Measurements from ENCODE around the gene OR1J4.
"Not testable (repeated sequence)": the region's sequence is repeated elsewhere in the genome, so short reads cannot be mapped to it uniquely, and the experiment has no call there.

OR1J4 gene, protein sequence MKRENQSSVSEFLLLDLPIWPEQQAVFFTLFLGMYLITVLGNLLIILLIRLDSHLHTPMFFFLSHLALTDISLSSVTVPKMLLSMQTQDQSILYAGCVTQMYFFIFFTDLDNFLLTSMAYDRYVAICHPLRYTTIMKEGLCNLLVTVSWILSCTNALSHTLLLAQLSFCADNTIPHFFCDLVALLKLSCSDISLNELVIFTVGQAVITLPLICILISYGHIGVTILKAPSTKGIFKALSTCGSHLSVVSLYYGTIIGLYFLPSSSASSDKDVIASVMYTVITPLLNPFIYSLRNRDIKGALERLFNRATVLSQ

GRCh38 chr9:122518841-122519240 lies at the start of gene OR1J4:
Gene OR1J4 (plus strand): TSS chr9:122519141. CDS start chr9:122519141, 0 bp downstream.
- DNase-seq: no peak

DNA sequence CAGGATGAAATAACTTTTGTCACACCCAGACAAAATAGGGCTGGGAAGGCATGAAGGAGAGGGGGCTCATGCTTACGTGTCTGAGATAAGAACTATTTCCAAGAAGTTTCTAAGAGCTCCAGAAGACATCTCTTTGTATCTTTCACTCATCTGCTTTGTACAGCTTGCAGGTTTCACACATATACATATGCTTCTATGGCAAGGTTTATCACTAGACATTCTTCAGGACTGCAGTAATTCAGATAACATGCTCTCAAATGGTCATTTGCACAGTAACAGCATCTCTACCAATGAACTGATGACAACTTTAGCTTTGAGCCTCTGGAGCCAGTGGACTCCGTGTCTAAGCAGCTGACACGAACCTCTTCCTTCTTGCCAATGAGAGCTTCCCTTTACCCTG lies 44.4 kb upstream of the OR1J4 start:
- DNase-seq: no peak

DNA sequence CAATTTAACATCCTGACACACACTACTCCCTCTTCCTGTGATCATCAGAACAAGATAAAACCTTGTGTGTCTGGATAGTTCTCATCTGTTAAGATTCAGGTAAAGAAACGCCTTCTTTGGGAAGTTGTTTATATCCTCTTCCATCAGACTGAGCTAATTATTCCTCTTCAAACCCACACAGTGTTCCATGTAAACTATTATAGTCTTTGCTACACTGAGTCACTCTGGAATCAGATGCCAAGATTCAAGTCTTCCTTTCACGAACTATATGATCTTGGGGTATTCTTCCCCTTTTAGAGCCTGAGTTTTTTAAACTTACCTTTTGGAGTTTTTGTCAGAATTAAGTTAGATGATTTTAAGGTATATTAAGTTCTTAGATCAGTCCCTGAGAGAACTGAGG lies 43.2 kb upstream of the OR1J4 start:
- DNase-seq: no peak

GRCh38 chr9:122477346-122477745 lies 41.6 kb upstream of the OR1J4 start:
- DNase-seq: no peak

- DNase-seq: no peak
Observed at GRCh38 chr9:122477826-122478225, 41.1 kb upstream of the OR1J4 start, which contains the start of gene OR1J1. Gene OR1J1 (minus strand): TSS chr9:122477926. CDS start chr9:122477926, 0 bp downstream.

DNA sequence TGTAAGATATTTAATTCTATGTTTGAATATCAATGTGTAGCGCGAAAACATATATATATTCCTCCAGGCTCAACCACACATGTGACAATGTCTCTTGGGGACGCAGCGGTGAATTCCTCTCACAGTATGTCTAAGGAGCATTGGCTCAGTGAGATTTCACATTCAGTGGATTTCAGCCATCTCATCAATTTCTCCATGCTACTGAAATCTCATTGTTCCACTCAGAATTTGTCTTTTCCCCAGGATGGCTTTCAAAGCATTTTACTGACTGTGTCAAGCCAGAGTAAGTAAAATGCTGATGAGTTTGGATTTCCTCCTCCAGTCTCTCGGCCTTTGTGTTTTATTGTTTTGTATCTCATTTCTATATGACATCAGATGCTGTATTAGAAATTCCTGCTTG lies 39.9 kb upstream of the OR1J4 start:
- no peak for DNase-seq

DNA sequence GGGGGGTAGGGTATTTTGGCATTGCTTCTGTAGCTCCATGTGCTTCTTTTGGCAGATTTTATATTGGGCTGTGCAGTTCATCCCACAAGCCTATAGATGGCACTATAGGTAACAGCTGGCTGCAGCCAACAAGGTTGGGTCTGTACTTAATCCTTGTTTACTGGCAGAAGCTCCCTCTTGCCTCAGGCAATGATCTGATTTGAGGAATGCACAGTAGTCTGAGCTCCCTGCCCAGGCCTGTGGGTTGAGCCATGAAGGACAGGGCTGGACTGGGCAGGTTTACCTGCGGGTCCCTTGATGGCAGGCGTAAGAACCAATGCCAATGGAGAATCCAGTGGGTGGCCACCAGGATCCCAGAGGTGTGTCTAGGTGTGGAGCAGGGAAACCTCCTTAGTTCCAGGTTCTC lies 20.1 kb upstream of the OR1J4 start:
- DNase-seq: no peak

- no peak for DNase-seq
Observed at GRCh38 chr9:122506964-122507363, 12.0 kb upstream of the OR1J4 start.

DNA sequence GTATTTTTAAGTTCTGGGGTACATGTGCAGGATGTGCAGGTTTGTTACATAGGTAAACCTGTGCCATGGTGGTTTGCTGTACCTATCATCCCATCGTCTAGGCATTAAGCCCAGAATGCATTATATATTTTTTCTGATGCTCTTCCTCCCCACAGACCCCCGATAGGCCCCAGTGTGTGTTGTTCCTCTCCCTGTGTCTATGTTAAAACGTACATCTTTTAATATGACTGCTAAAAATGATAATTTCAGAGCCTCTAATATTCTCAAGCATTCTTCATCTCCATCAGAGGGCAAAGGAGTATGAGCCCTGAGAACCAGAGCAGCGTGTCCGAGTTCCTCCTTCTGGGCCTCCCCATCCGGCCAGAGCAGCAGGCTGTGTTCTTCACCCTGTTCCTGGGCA lies 8.4 kb upstream of the OR1J4 start, which contains the start of gene OR1J2:
OR1J2 (plus strand) TSS at position 301 of the 400 bp plus-strand sequence; CDS start at position 301, 0 bp downstream.
- no peak for DNase-seq

DNA sequence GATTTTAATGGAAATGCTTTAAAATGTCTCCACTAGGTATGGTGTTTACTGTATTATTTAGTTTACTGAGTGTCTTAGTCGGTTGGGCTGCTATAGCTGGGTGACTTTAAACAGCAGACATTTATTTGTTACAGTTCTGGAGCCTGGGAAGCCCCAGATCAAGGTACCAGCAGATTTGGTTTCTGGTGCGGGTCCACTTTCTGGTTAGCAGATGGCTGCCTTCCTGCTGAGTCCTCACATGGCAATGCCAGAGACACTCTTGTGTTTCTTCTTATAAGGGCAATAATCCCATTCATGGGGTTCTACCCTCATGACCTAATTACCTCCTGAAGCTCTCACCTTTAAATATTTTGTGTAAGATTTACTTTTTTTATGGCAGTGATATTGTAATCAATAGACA lies 715 bp upstream of the OR1J4 start:
- no peak for DNase-seq

DNA sequence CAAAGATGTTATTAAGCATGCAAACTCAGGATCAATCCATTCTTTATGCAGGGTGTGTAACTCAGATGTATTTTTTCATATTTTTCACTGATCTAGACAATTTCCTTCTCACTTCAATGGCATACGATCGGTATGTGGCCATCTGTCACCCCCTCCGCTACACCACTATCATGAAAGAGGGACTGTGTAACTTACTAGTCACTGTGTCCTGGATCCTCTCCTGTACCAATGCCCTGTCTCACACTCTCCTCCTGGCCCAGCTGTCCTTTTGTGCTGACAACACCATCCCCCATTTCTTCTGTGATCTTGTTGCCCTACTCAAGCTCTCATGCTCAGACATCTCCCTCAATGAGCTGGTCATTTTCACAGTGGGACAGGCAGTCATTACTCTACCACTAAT lies 435 bp downstream of the OR1J4 start:
- DNase-seq: no peak

GRCh38 chr9:122526602-122527001 lies 7.7 kb downstream of the OR1J4 start:
- no peak for DNase-seq

DNA sequence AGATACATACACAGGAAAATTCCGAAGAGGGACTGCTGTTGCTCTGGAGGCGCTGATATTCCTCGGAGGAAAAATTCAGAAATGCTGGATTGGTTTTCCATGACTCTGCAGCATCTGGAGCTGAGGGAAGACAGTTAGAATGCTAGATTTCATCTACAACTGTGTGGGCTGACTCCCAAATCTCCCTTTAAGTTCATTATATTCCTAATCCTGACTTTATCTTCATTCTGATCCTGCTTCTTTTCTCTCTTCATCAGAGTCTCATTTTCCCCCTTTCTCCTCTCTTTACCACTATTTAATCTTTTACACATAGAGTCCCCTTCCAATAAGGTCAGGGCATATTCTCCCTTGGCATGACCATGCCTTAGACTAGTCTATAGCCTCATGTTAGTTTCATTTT lies 8.3 kb downstream of the OR1J4 start, which contains the start of gene OR1N1:
OR1N1 (minus strand) TSS at position 101 of the 400 bp plus-strand sequence; CDS start at position 101, 0 bp downstream.
- DNase-seq: no peak

- not testable (repeated sequence) for DNase-seq
Observed at GRCh38 chr9:122531157-122531556, 12.2 kb downstream of the OR1J4 start.

GRCh38 chr9:122536134-122536533 lies 17.2 kb downstream of the OR1J4 start:
- DNase-seq: no peak

DNA sequence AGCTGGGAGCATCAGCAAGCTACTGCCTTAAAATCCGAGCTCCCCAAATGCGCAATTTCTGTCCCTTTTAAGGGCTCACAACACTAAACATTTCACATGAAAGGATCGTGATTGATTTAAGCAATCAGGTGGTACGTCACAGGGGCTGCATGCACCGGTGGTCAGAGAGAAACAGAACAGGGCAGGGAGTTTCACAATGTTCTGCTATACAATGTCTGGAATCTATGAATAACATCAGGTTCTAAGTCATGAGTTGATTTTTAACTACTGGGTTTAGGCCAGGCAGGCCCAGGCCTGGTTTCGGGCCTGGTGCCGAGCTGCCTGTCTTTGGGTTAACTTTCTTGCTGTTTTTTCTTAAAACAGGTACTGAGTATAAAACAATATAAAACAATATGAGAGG lies 18.1 kb downstream of the OR1J4 start:
- not testable (repeated sequence) for DNase-seq

GRCh38 chr9:122538757-122539156 lies 19.8 kb downstream of the OR1J4 start:
- DNase-seq: no peak

GRCh38 chr9:122546196-122546595 lies 27.3 kb downstream of the OR1J4 start:
- no peak for DNase-seq

GRCh38 chr9:122551371-122551770 lies 32.4 kb downstream of the OR1J4 start:
- no peak for DNase-seq

- DNase-seq: no peak
Observed at GRCh38 chr9:122552812-122553211, 33.9 kb downstream of the OR1J4 start, which contains the start of gene OR1N2. Gene OR1N2 (plus strand): TSS chr9:122553112. CDS start chr9:122553212, 100 bp downstream.

DNA sequence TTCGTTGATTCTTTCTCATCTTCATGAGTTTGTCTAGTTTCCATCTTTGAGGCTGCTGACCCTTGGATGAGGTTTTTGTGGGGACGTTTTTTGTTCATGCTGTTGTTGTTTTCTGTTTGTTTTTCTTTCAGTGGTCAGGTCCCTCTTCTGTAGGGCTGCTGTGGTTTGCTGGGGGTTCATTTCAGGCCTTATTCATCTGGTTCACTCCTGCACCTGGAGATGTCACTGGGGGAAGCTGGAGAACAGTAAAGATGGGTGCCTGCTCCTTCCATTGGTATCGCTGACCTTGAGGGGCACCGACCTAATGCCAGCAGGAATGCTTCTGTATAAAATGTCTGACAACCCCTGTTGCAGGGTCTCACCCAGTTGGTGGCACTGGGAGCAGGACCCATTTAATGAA lies 42.5 kb downstream of the OR1J4 start:
- no peak for DNase-seq

DNA sequence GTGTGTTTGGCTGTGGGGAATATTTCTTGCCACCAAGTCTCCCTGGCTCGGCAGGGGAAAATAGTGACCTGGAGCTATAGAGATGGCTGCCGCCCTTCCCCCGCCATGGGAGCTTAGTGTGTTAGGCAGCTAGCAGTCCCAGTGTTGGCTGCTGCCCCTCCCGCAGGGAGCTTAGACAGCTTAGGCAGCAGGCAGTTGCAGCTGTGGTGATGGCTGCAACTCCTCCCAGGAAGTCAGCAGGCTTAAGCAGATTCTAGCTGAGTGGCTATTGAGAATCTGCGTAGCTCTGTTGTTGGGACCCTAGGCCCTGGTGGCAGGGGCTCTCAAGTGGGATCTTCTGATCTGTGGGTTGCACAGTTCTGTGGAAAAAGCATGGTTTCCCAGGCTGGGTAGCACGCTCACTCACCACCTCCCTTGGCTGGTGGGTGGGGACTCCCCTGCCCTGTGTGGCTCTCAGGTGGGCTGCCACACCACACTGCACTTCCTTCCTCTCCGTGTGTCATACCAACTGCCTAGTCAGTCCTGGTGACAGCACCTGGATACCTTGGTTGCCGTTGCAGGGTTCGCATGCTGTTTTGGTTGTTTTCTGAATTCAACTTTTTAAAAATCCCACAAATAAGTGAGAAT lies 43.3 kb downstream of the OR1J4 start:
- no peak for DNase-seq

GRCh38 chr9:122567901-122568300 lies 49.0 kb downstream of the OR1J4 start:
- DNase-seq: no peak

Measured in T1000 (cell line).